Measurements from ENCODE around the gene PIK3C3.
"Not testable (repeated sequence)": the region's sequence is repeated elsewhere in the genome, so short reads cannot be mapped to it uniquely, and the experiment has no call there.

Gene PIK3C3

DNA sequence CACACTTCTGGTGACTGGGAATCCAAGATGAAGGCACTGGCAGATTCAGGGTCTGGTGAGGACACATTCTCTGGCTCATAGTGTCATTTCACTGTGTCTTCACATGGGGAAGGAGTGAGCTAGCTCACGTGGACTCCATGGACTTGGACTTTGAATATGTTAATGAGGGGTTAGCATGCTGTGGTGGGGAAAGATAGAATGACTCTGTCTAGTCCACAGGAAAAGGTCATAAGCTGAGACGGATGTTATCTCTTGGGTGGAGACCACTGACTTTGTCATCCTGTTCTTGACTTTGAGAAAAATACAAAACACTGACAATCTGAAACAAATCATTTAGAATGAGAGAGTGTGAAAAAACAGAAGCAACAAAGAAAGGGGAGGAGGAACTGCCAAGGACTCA is 145.9 kb downstream of the PIK3C3 start:
- H3K4me3 ChIP-seq (ENCODE audit: low read depth, low read length) = no peak overlapping the region
- H3K27ac ChIP-seq (ENCODE audit: low read depth, low read length) = no peak overlapping the region
- no peaks in the 10 kb centered on the region for H3K4me1 ChIP-seq (ENCODE audit: control insufficient read depth, insufficient read depth, low read length)
- H3K27me3 ChIP-seq (ENCODE audit: control insufficient read depth, insufficient read depth, low read length) = no peaks in the 10 kb centered on the region
- H3K9ac ChIP-seq (ENCODE audit: low read length) = no peak overlapping the region
- no peaks in the 10 kb centered on the region for H3K9me3 ChIP-seq (ENCODE audit: control insufficient read depth, insufficient read depth, low read depth, low read length)
- no peaks in the 10 kb centered on the region for H3K36me3 ChIP-seq (ENCODE audit: control insufficient read depth, insufficient read depth, low read length)

DNA sequence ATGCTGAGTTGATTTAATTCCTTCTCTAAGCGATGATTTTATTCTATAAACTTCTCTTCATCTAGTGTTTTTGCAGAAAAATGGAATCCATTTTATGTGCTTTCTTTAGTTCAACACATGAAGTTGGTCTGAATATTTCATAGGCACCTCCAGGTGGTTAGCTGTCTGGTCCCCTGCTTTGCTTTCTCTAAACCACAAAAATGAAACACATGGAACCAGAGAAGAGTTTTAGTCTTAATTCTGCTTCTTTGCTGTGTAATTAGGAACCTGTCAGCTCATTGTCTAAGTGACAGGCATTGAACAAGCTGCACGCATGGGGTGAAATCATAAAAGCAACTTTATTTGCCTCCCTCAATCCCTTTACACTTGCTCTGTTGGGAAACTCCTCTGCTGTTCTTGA is 150.4 kb downstream of the PIK3C3 start:
- Histone ChIP-seq H3K27me3 (ENCODE audit: control insufficient read depth, insufficient read depth, low read length) (no peaks in the 10 kb centered on the region), H3K27ac (ENCODE audit: low read depth, low read length) (no peak overlapping the region), H3K4me1 (ENCODE audit: control insufficient read depth, insufficient read depth, low read length) (peaks cover 6% of the 10 kb centered on the region; the same call in 1 of the 2 replicates), H3K9ac (ENCODE audit: low read length) (no peak overlapping the region), H3K9me3 (ENCODE audit: control insufficient read depth, insufficient read depth, low read depth, low read length) (no peaks in the 10 kb centered on the region), H3K4me3 (ENCODE audit: low read depth, low read length) (no peak overlapping the region), H3K36me3 (ENCODE audit: control insufficient read depth, insufficient read depth, low read length) (no peaks in the 10 kb centered on the region)

DNA sequence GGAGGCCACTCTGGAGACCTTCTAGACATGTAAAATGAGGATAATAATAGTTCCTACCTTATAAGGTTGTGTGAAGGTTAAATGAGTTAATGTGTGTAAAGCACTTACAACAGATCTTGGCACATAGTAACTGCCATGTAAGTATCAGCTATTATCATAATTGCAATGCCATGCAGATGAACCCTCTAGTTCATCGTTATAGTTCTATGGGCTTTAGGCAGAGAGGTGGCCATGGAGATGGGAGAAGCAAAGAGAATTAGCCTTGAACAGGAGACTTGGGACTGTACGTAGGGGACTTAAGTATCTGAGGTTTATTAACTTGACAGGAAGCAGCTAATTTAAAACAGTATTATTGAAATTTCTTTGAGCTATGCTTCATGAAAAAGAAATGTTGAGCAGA is 151.8 kb downstream of the PIK3C3 start:
- H3K27ac ChIP-seq (ENCODE audit: low read depth, low read length) = no peak overlapping the region
- no peak overlapping the region for H3K9ac ChIP-seq (ENCODE audit: low read length)
- H3K27me3 ChIP-seq (ENCODE audit: control insufficient read depth, insufficient read depth, low read length) = no peaks in the 10 kb centered on the region
- H3K36me3 ChIP-seq (ENCODE audit: control insufficient read depth, insufficient read depth, low read length) = no peaks in the 10 kb centered on the region
- peaks cover 6% of the 10 kb centered on the region; the same call in 1 of the 2 replicates for H3K4me1 ChIP-seq (ENCODE audit: control insufficient read depth, insufficient read depth, low read length)
- H3K9me3 ChIP-seq (ENCODE audit: control insufficient read depth, insufficient read depth, low read depth, low read length) = peaks cover 4% of the 10 kb centered on the region
- no peak overlapping the region for H3K4me3 ChIP-seq (ENCODE audit: low read depth, low read length)

DNA sequence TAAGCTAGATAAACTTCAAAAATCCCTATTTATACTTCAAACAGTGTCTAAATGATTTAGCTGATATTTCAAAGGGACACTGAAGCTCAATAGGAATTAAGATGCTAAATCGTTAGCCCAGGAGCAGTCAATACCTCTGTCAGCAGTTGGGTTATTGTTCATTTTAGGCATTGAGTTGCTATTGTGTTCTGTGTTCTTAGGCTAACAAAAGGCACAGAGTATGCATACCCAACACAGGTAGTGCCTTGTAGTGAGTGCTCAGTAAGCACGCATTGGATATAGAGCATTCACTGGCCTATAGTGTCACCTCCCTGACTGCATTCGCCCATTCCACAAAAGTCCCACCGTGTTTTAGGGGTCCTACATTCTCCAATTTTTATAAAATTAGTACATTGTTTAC is 152.3 kb downstream of the PIK3C3 start:
- Histone ChIP-seq H3K27ac (ENCODE audit: low read depth, low read length) (no peak overlapping the region), H3K36me3 (ENCODE audit: control insufficient read depth, insufficient read depth, low read length) (no peaks in the 10 kb centered on the region), H3K4me3 (ENCODE audit: low read depth, low read length) (no peak overlapping the region), H3K4me1 (ENCODE audit: control insufficient read depth, insufficient read depth, low read length) (peaks cover 6% of the 10 kb centered on the region; the same call in 1 of the 2 replicates), H3K9me3 (ENCODE audit: control insufficient read depth, insufficient read depth, low read depth, low read length) (peaks cover 4% of the 10 kb centered on the region), H3K9ac (ENCODE audit: low read length) (no peak overlapping the region), H3K27me3 (ENCODE audit: control insufficient read depth, insufficient read depth, low read length) (no peaks in the 10 kb centered on the region)

DNA sequence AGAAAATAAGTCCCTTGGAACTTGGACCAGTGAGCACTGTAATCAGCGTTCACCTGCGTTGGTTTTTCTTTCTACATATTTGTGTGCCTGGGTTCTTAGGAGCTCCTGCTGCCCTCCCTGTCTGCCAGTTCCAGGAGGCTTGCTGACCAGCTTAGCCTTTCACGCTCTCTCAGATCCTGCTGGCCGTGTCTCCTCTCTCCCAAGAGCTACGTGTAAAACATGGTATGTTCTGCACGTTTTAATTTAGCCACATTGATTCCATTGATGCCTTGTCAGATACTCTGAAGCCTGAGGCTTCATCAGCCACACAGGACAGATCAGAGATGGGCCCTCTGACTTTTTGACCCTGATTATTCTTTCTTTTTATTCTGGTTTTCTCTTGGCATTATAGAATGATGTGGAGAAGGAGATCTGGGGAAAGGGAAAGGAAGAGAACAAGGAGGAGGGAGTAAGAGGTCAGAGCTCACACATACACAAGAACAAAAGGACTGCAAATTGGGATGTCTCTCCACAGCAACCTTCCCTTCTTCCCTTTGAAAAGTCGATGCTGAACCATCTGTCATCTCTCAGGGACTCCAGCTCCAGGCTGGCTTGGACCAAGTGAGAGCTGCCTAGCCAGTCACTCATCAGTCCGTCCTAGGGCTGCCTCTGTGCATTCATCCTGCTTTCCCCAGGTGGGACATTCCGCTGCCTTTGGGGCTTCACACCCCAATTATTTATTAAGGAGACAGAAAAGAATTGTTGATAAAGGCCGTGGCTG is 152.8 kb downstream of the PIK3C3 start:
- Histone ChIP-seq H3K36me3 (ENCODE audit: control insufficient read depth, insufficient read depth, low read length) (no peaks in the 10 kb centered on the region), H3K9ac (ENCODE audit: low read length) (no peak overlapping the region), H3K9me3 (ENCODE audit: control insufficient read depth, insufficient read depth, low read depth, low read length) (peaks cover 4% of the 10 kb centered on the region), H3K27ac (ENCODE audit: low read depth, low read length) (no peak overlapping the region), H3K4me1 (ENCODE audit: control insufficient read depth, insufficient read depth, low read length) (peaks cover 6% of the 10 kb centered on the region; the same call in 1 of the 2 replicates), H3K27me3 (ENCODE audit: control insufficient read depth, insufficient read depth, low read length) (no peaks in the 10 kb centered on the region), H3K4me3 (ENCODE audit: low read depth, low read length) (no peak overlapping the region)

DNA sequence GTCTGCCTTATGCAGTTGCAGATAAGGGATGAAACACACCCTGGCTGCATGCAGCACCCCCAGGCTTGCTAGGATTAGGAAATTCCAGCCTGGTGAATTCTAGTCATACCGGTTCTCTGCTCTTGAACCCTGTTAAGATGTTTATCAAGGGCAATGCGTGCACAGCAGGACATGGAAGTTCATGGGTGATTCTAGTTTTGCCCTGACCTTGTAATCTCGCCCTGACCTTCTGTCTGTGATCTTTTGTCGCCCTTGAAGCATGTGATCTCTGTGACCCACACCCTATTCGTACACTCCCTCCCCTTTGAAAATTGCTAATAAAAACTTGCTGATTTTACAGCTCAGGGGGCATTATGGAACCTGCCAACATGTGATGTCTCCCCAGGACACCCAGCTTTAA is 157.1 kb downstream of the PIK3C3 start:
- H3K9ac ChIP-seq (ENCODE audit: low read length); H3K27me3 ChIP-seq (ENCODE audit: control insufficient read depth, insufficient read depth, low read length); H3K36me3 ChIP-seq (ENCODE audit: control insufficient read depth, insufficient read depth, low read length); H3K4me1 ChIP-seq (ENCODE audit: control insufficient read depth, insufficient read depth, low read length); H3K27ac ChIP-seq (ENCODE audit: low read depth, low read length); H3K9me3 ChIP-seq (ENCODE audit: control insufficient read depth, insufficient read depth, low read depth, low read length); H3K4me3 ChIP-seq (ENCODE audit: low read depth, low read length): not testable (repeated sequence)

DNA sequence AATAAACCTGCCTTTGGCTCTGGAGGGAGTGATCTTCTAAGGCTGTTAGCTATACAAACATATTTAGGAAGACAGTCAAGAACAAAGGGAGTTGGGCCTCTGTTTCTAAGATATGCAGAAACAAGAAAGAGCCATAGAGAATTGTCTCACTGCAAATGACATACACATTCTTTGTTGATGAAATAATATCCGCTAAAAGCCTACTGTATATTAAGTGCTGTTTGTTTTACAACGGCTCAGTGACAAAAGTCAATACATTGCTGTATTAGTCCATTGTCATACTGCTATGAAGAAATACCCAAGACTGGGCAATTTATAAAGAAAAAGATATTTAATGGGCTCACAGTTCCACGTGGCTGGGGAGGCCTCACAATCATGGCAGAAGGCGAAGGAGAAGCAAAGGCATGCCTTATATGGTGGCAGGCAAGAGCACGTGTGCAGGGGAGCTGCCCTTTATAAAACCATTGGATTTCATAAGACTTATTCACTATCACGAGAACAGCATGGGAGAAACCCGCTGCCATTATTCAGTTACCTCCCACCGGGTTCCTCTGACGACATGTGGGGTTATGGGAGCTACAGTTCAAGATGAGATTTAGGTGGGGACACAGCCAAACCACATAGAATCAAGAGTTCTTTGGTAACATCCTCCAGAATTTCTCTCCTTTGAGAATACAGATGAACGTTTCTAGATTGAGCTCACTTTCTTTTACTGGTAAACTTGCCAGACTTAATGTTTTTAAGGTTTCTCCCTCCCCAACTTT is 157.8 kb downstream of the PIK3C3 start:
- Histone ChIP-seq H3K9ac (ENCODE audit: low read length) (no peak overlapping the region), H3K4me1 (ENCODE audit: control insufficient read depth, insufficient read depth, low read length) (no peaks in the 10 kb centered on the region; the same call in 1 of the 2 replicates), H3K9me3 (ENCODE audit: control insufficient read depth, insufficient read depth, low read depth, low read length) (peaks cover 4% of the 10 kb centered on the region), H3K27ac (ENCODE audit: low read depth, low read length) (no peak overlapping the region), H3K4me3 (ENCODE audit: low read depth, low read length) (no peak overlapping the region), H3K36me3 (ENCODE audit: control insufficient read depth, insufficient read depth, low read length) (no peaks in the 10 kb centered on the region), H3K27me3 (ENCODE audit: control insufficient read depth, insufficient read depth, low read length) (no peaks in the 10 kb centered on the region)

DNA sequence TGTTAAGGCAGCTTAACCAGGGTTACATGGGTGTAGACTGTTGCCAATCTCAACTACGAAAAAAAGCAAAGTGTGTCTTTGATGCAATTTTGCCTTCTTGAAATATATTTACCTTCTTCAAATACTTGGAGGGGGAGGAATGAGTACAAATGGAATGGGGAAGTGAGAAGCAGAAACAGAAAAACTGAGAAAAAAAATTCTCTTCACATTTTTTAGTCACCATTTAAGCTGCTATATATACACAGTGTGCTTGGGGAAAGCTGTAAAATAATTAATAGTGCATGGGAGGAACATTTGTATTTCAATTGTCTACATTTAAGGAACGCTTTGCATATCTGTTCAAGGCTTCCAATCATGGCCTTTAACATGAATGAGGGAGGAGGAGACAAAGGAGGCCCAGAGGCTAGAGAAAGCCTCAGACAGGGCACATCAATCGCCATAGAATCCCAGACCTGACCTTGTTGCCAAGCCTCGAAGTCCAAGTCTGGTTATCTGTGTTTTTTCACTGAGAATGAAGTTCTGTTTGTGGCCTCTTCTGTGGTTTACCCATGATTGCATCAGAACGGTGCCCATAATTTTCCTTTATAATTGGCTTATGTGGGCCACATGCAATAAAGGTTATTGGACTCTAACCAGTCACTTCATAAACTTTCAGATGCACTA is 158.6 kb downstream of the PIK3C3 start:
- H3K27me3 ChIP-seq (ENCODE audit: control insufficient read depth, insufficient read depth, low read length) = no peaks in the 10 kb centered on the region
- H3K36me3 ChIP-seq (ENCODE audit: control insufficient read depth, insufficient read depth, low read length) = no peaks in the 10 kb centered on the region
- H3K4me1 ChIP-seq (ENCODE audit: control insufficient read depth, insufficient read depth, low read length) = no peaks in the 10 kb centered on the region
- H3K4me3 ChIP-seq (ENCODE audit: low read depth, low read length) = no peak overlapping the region
- H3K9me3 ChIP-seq (ENCODE audit: control insufficient read depth, insufficient read depth, low read depth, low read length) = peaks cover 4% of the 10 kb centered on the region
- H3K27ac ChIP-seq (ENCODE audit: low read depth, low read length) = no peak overlapping the region
- no peak overlapping the region for H3K9ac ChIP-seq (ENCODE audit: low read length)

DNA sequence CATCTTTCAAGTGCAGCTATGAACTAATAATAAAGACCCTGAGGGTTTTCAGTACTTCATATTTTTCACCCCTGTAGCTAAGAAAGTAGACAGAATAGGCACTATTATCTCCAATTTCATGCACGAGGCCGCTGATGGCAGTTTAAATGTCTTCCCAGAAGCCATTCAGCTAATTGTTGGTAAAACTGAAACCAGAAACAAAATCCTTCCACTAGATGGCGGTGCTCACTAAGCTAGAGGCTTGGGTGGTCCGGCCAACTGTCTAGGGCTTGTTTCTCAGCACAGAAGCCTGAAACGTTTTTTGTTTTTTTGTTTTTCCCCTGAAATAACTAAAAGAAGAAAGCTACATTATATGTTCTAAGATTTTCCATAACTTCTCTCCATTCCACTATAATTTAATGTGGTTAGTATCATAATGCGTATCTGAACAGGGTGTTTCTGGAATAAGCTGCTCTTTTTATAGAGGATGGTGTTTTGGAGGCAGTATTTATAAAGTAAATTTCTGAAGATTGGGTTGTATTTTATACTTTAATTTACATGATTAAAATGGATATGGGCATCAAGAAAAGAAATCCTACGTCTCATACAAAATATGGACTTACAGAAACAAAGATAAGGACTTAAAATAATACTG is 159.4 kb downstream of the PIK3C3 start:
- no peaks in the 10 kb centered on the region for H3K27me3 ChIP-seq (ENCODE audit: control insufficient read depth, insufficient read depth, low read length)
- H3K4me1 ChIP-seq (ENCODE audit: control insufficient read depth, insufficient read depth, low read length) = no peaks in the 10 kb centered on the region
- peaks cover 4% of the 10 kb centered on the region for H3K9me3 ChIP-seq (ENCODE audit: control insufficient read depth, insufficient read depth, low read depth, low read length)
- H3K9ac ChIP-seq (ENCODE audit: low read length) = no peak overlapping the region
- no peak overlapping the region for H3K27ac ChIP-seq (ENCODE audit: low read depth, low read length)
- H3K36me3 ChIP-seq (ENCODE audit: control insufficient read depth, insufficient read depth, low read length) = no peaks in the 10 kb centered on the region
- H3K4me3 ChIP-seq (ENCODE audit: low read depth, low read length) = no peak overlapping the region

DNA sequence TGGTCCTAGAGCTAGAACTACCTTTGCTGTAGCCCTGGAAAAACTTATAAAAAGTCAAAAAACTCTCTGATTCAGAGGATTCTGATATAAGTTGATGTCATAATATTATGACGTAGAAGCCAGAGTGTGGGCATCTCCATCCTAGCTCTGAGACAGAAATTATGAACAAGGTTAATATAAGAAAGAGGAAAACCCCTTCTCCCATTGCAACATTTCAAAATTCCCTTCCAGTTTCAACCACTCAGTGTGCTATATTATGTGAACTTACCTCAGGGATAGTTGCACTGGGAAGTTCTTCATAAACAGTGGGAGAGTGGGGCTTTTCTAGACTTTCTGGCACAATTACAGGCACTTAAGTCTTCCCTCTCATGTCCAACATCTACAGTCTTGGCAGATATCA is 171.6 kb downstream of the PIK3C3 start:
- Histone ChIP-seq H3K27me3 (ENCODE audit: control insufficient read depth, insufficient read depth, low read length) (no peaks in the 10 kb centered on the region), H3K36me3 (ENCODE audit: control insufficient read depth, insufficient read depth, low read length) (no peaks in the 10 kb centered on the region), H3K9me3 (ENCODE audit: control insufficient read depth, insufficient read depth, low read depth, low read length) (no peaks in the 10 kb centered on the region), H3K9ac (ENCODE audit: low read length) (no peak overlapping the region), H3K4me1 (ENCODE audit: control insufficient read depth, insufficient read depth, low read length) (no peaks in the 10 kb centered on the region), H3K4me3 (ENCODE audit: low read depth, low read length) (no peak overlapping the region), H3K27ac (ENCODE audit: low read depth, low read length) (no peak overlapping the region)
